GM12878 (cell line): ENCODE measurements around the gene YBX3. TPM values are rescaled to one million over a fixed set of nuclear protein-coding genes. Genes with fewer than 3 reads are reported as not detected.

Experiments used
- ATF7 ChIP-seq: fragments of 450-650 bp; IDR thresholded peaks from 2 replicates; pipeline ENCODE4 v1.6.1; 2016; ENCODE audit warnings: low read depth, mild to moderate bottlenecking
- EGR1 ChIP-seq, 2 experiments: IDR thresholded peaks; 1 replicate in 1 of 2; 2 replicates in 1 of 2; pipeline ENCODE4 v1.6.1; 2011 to 2012; ENCODE audit warnings: low read depth in 2 of 2, low read length in 2 of 2, borderline replicate concordance in 1 of 2, mild to moderate bottlenecking in 1 of 2, moderate library complexity in 1 of 2
- HDAC2 ChIP-seq: fragments of 200-600 bp; sonication (generic); IDR thresholded peaks from 2 replicates; pipeline ENCODE4 v1.6.1; 2017
- IKZF1 ChIP-seq: fragments of 450-650 bp; conservative IDR thresholded peaks from 2 replicates; pipeline ENCODE4 v1.6.1; 2017; ENCODE audit warnings: antibody characterized with exemption, mild to moderate bottlenecking
- KDM1A ChIP-seq: fragments of 200-600 bp; sonication (generic); IDR thresholded peaks from 2 replicates; pipeline ENCODE4 v1.6.1; 2016; ENCODE audit warnings: borderline replicate concordance
- NBN ChIP-seq: fragments of 450-650 bp; IDR thresholded peaks from 2 replicates; pipeline ENCODE4 v1.6.1; 2016
- PAX8 ChIP-seq: fragments of 450-650 bp; IDR thresholded peaks from 2 replicates; pipeline ENCODE4 v1.6.1; 2017; ENCODE audit warnings: mild to moderate bottlenecking, moderate library complexity
- RELA ChIP-seq: fragments of 450-650 bp; IDR thresholded peaks from 2 replicates; pipeline ENCODE4 v1.8.0; 2014; ENCODE audit warnings: borderline replicate concordance; ENCODE audit not compliant: partially characterized antibody
- TCF12 ChIP-seq: IDR thresholded peaks from 2 replicates; pipeline ENCODE4 v1.6.1; 2011; ENCODE audit warnings: low read depth, mild to moderate bottlenecking, low read length
- ZNF384 ChIP-seq: IDR thresholded peaks from 2 replicates; pipeline ENCODE4 v1.6.1; 2012; ENCODE audit warnings: low read depth, mild to moderate bottlenecking, low read length, improper control_type of control experiment, borderline replicate concordance
- polyA plus RNA-seq, 11 experiments: library from polyadenylated mRNA; depleted of rRNA in 4 of 11; unstranded in 6 of 11; stranded (reverse) in 5 of 11; fragments of >200 nt; fragmentation: Nextera tagmentation in 4 of 11; fragmentation: Illumina TruSeq in 1 of 11; extraction: Ambion mirVana in 4 of 11; extraction: Trizol in 1 of 11; gene quantifications; 1 replicate in 1 of 11; 2 replicates in 10 of 11; pipeline versions ENCODE4 v1.2.1 to v1.2.3, GENCODE V29; 2011 to 2016; ENCODE audit warnings: inconsistent platforms in 2 of 11, missing spikeins in 2 of 11, low read depth in 1 of 11
- total RNA-seq, 4 experiments: library from RNA; depleted of rRNA in 3 of 4; stranded (reverse); fragments of >200 nt in 3 of 4; fragmentation: Illumina TruSeq in 1 of 4; extraction: Trizol in 1 of 4; gene quantifications; 2 replicates each; pipeline versions ENCODE4 v1.2.1 to v1.2.3, GENCODE V29; 2013 to 2021
- TF ChIP-seq, protein P1 (sequence below): fragments of 450-650 bp; IDR thresholded peaks from 2 replicates; pipeline ENCODE4 v1.6.1; 2017; ENCODE audit warnings: low read depth, mild to moderate bottlenecking, moderate library complexity

Gene YBX3
- total and polyA plus RNA-seq, 10 of the 15 experiments (the other 5 are each of a cell fraction or from before 2014, with no cell fraction given): 25.9 to 221 (median 111) TPM

DNA sequence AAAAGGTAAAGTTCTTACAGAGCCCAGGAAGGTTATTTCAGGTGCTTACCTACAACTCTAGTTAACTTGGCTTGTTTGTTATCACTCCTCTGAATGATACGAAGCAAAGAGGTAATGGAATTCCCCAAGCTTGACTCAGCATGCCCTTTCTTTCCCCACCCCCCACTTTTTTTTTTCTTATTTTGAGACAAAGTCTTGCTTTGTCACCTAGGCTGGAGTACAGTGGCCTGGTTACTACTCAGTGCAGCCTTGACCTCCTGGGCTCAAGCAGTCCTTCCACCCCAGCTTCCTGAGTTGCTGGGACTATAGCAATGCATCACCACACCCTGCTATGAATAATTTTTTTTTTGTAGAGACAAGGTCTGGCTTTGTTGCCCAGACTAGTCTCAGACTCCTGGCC, 17.1 kb upstream of the YBX3 start (continued):
- TF ChIP-seq EGR1 (IDR thresholded peaks at IDR 0.05; ENCODE audit: borderline replicate concordance in 1 of 2, low read depth in 2 of 2, low read length in 2 of 2) (no peak), KDM1A (no peak), IKZF1 (no peak), HDAC2 (no peak), TCF12 (no peak), ATF7 (peak; percentile 16; the same call in 1 of the 2 replicates), PAX8 (no peak), ZNF384 (0 out of 2 replicates have a peak, but pooled peaks have one; percentile 32), NBN (0 out of 2 replicates have a peak, but pooled peaks have one; percentile 44), RELA (peak; percentile 63)
- TF ChIP-seq, protein P1, sequence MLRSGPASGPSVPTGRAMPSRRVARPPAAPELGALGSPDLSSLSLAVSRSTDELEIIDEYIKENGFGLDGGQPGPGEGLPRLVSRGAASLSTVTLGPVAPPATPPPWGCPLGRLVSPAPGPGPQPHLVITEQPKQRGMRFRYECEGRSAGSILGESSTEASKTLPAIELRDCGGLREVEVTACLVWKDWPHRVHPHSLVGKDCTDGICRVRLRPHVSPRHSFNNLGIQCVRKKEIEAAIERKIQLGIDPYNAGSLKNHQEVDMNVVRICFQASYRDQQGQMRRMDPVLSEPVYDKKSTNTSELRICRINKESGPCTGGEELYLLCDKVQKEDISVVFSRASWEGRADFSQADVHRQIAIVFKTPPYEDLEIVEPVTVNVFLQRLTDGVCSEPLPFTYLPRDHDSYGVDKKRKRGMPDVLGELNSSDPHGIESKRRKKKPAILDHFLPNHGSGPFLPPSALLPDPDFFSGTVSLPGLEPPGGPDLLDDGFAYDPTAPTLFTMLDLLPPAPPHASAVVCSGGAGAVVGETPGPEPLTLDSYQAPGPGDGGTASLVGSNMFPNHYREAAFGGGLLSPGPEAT: peak; percentile 54; the same call in 1 of the 2 replicates
